SK-N-MC (cell line): ENCODE data around the gene ADCY3.
"Not testable (repeated sequence)": the region's sequence is repeated elsewhere in the genome, so short reads cannot be mapped to it uniquely, and the experiment has no call there.

ENCODE experiments used
- DNase-seq: peaks from one replicate; pipeline ENCODE4 v3.0.0-alpha.2; 2011; ENCODE audit warnings: low read depth, low spot score
- H3K27ac ChIP-seq: fragments of 200-600 bp; sonication (generic); 2 replicates; pipeline ENCODE4 v1.5.1; 2016; ENCODE audit warnings: mixed run types
- H3K36me3 ChIP-seq: fragments of 200-600 bp; sonication (generic); 2 replicates; pipeline ENCODE4 v1.6.1; 2017; ENCODE audit warnings: antibody characterized with exemption, low read length, mixed read lengths; ENCODE audit not compliant: insufficient read depth
- H3K4me3 ChIP-seq: fragments of 200-600 bp; sonication (generic); 2 replicates; pipeline ENCODE4 v1.5.1; 2016
- H3K9ac ChIP-seq: fragments of 200-600 bp; sonication (generic); 2 replicates; pipeline ENCODE4 v1.8.0; 2017; ENCODE audit warnings: mixed run types, mixed read lengths; ENCODE audit not compliant: insufficient read length
- H3K9me3 ChIP-seq: fragments of 200-600 bp; sonication (generic); 2 replicates; pipeline ENCODE4 v1.6.1; 2017; ENCODE audit warnings: low read depth, mild to moderate bottlenecking, antibody characterized with exemption, low read length, moderate library complexity, mixed read lengths
- EZH2 ChIP-seq: fragments of 200-600 bp; sonication (generic); IDR thresholded peaks from one replicate; pipeline ENCODE4 v1.6.1; 2017; ENCODE audit warnings: antibody characterized with exemption
- FOXP2 ChIP-seq: optimal IDR thresholded peaks from 2 replicates; pipeline ENCODE3; 2011; ENCODE audit warnings: mild to moderate bottlenecking, moderate library complexity; ENCODE audit not compliant: insufficient read depth; ENCODE audit errors: extremely low read length, control extremely low read depth
- POLR2AphosphoS5 ChIP-seq: IDR thresholded peaks from 2 replicates; pipeline ENCODE4 v1.6.1; 2012; ENCODE audit warnings: mild to moderate bottlenecking, low read depth, low read length, borderline replicate concordance

Gene ADCY3

DNA sequence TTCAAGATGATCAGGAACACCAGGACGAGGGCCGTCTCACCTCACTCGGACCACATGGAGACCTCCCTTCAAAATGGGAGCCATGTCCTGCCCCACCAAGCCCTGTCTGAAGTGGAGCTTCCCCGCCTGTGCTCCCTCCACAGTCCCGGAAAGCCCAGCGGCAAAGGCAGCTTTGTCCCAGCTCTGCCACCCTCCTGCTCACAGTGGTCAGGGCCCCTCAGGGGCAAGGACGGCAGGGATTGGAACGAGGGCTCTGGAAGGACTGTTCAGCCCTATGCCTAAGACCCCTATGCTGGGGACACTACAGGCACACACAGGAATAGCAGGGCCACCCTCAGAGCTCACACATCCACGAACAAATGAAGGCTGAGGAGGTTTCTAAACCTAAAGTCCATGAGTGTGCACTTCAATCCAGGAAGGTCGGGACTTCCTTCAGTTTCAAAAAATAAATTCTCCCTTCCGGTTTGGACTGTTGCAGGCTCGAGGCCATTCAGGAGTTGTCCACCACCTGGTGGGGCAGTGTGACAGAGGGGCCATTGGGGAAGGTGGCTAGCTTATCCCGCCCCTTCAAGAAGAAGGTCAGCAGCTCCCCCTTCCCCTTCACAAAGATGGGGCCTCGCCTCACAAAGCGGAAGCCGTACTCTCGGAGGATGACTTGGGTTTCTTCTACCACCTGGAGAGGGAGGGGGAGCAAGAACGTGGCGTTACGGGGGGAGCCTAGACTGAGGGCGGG lies 100.4 kb downstream of the ADCY3 start:
- no peaks in the 10 kb centered on the region for H3K9me3 ChIP-seq
- peaks cover 77% of the 10 kb centered on the region for H3K36me3 ChIP-seq
- H3K9ac ChIP-seq = no peak overlapping the region
- H3K27ac ChIP-seq = no peak overlapping the region
- no peak overlapping the region for H3K4me3 ChIP-seq
- TF ChIP-seq FOXP2 (no peak), POLR2AphosphoS5 (no peak), EZH2 (no peak)
- no peak for DNase-seq

DNA sequence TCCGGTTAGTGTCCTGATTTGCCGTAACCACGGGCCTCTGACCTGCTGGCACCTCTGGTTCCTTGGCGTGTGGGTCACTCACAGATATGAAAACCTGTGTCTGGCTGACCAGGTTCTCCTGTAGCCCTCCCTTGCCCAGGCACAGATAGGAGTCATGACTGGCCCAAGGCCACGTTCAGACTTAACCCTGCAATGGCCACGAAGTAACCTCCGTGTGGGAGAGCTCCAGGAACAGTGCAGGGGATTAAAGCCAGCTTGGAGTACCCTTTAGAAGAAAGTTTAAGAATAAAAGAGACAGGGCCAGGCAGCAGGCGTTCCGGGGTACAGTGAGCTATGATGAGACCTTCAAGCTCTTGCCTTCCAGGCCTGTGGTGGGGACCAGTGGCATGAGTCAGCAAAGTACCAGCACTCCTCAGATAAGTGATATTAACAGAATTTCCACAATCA lies 101.3 kb downstream of the ADCY3 start:
- H3K36me3 ChIP-seq = peaks cover 82% of the 10 kb centered on the region
- H3K27ac ChIP-seq = no peak overlapping the region
- H3K9me3 ChIP-seq = no peaks in the 10 kb centered on the region
- no peak overlapping the region for H3K4me3 ChIP-seq
- no peak for DNase-seq
- TF ChIP-seq POLR2AphosphoS5 (no peak), FOXP2 (no peak), EZH2 (no peak)
- no peak overlapping the region for H3K9ac ChIP-seq

DNA sequence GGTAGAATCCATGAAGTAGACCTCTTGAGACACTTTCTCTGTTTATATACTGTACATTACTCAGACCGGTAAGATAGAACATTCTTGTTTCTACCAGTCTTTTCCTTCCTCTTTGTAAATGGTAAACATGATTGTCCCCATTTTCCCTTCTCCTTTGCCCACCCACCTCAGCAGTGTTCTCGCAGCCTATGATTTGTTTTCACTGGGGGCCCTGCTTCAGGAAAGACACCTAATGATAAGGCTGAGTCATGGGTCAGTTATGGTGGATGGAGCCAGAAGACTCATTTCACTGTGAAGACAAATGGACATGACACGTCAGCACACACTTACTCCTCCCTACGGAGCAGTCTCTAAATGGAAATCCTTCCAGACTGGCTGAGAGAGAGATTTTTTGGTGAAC lies 103.2 kb downstream of the ADCY3 start:
- peaks cover 88% of the 10 kb centered on the region for H3K36me3 ChIP-seq
- no peak overlapping the region for H3K9ac ChIP-seq
- no peaks in the 10 kb centered on the region for H3K9me3 ChIP-seq
- no peak for DNase-seq
- H3K27ac ChIP-seq = no peak overlapping the region
- no peak overlapping the region for H3K4me3 ChIP-seq
- TF ChIP-seq POLR2AphosphoS5 = no peak
- TF ChIP-seq EZH2 = no peak
- no peak for TF ChIP-seq FOXP2

DNA sequence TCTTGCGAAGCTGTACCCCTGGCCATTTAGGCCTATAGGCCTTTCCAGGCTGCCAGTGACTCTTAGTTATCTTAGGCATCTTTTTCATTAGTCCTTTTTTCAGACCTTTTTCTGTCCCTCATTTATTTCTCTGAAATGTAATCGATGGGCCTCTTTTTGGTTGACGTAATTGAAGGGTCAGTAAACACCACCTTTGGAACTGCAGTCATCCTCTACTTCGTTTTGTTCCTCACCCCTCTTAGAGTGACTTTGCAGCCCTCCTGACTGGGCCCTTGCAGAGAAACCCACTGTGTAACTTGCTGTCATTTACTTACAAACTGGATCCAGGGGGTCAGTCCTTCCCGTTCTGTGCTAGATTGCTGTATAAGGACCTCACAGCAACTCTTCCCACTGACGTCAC lies 103.6 kb downstream of the ADCY3 start:
- TF ChIP-seq EZH2 (no peak), FOXP2 (no peak), POLR2AphosphoS5 (no peak)
- no peak overlapping the region for H3K27ac ChIP-seq
- H3K36me3 ChIP-seq = peaks cover 85% of the 10 kb centered on the region
- DNase-seq = no peak
- no peak overlapping the region for H3K9ac ChIP-seq
- H3K4me3 ChIP-seq = no peak overlapping the region
- H3K9me3 ChIP-seq = no peaks in the 10 kb centered on the region

DNA sequence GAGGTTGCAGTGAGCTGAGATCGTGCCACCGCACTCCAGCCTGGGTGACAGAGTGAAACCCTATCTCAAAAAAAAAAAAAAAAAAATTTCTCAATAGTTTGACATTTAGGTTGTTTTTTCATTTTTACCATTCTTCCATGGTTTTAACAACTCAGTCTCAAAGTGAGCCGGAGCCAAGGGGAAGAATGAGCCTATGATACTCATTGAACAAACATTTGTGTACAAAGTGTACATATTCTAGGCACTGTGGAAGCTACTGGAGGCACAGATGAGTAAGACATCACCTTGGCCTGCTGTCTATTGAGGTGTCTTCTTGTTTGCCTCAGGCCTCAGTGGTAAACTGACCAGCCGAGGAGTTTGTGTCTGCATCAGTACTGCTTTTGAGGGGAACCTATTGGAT lies 104.9 kb downstream of the ADCY3 start:
- no peak for DNase-seq
- TF ChIP-seq EZH2 = no peak
- TF ChIP-seq POLR2AphosphoS5 = no peak
- TF ChIP-seq FOXP2 = no peak
- Histone ChIP-seq H3K9ac (no peak overlapping the region), H3K27ac (no peak overlapping the region), H3K36me3 (peaks cover 73% of the 10 kb centered on the region), H3K4me3 (no peak overlapping the region), H3K9me3 (no peaks in the 10 kb centered on the region)

DNA sequence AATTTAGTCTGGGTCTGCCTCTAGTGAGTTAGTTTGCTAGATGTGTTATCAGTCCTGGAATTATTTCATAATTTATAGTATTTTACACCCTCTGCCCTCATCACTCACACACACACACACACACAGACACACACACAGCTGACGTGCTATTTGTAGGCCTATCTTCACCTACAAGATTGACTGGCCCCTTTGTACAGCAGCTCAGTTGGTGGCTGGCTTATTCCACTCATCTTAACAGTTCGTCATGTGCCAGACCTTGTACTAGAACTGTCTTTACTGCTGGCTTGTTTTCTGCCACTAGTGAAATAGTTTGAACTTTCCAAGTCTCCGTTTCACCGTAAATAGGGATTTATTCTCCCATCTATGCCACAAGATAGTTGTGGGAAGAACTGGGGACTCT lies 105.5 kb downstream of the ADCY3 start:
- no peak overlapping the region for H3K4me3 ChIP-seq
- H3K36me3 ChIP-seq = peaks cover 70% of the 10 kb centered on the region
- DNase-seq = no peak
- no peak overlapping the region for H3K27ac ChIP-seq
- H3K9me3 ChIP-seq = no peaks in the 10 kb centered on the region
- no peak overlapping the region for H3K9ac ChIP-seq
- TF ChIP-seq POLR2AphosphoS5 (no peak), EZH2 (no peak), FOXP2 (no peak)

DNA sequence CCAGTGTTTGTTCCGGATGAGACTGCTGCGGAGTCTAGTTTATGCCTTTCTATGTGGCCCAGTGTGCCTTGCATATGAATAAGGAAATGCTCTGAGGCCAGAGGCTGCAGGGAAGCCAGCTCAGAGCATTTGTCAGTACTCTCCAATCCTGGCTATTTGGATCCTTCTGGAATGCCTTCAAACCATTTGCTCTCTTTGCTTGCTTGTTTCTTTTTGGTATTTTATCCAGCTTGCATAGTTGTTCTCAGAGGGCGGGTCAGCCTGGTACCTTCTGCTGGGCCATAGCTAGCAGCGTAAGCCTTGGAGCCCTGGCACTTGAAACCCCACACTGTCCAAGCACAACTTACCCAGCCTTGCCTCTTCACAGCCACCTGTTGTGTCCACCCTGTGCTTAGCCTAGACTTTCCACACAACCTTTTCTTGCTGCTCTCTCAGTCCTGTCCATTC lies 106.3 kb downstream of the ADCY3 start:
- Histone ChIP-seq H3K9me3 (no peaks in the 10 kb centered on the region), H3K4me3 (no peak overlapping the region), H3K36me3 (peaks cover 65% of the 10 kb centered on the region), H3K27ac (no peak overlapping the region), H3K9ac (no peak overlapping the region)
- no peak for DNase-seq
- no peak for TF ChIP-seq FOXP2
- no peak for TF ChIP-seq POLR2AphosphoS5
- TF ChIP-seq EZH2 = no peak

DNA sequence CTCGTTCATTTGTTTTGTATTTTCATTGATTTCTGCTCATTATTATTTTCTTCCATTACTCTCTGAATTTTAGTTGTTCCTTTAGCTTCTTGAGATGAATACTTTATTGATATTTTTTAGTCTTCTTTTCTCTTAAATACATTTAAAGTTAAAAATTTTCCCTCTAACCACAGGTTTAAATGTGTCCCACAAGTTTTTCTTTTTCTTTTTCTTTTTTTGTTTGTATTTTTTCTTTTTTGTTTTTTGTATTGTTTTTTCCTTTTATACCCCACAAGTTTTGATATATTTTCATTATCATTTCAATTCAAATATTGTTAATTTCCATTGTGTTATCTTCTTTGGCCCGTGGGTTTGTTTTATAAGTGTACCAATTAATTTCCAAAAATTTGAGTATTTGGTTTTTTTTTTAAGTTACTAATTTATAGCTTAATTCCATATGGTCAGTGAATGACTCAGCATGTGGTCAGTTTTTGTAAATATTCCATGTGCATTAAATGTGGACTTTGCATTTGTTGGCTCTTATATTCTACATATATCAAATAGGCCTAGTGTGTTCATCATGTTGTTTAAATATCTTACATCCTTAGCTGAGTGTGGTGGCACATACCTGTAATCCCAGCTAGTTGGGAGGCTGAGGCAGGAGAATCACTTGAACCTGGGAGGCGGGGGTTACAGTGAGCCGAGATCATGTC lies 110.6 kb downstream of the ADCY3 start:
- Histone ChIP-seq H3K27ac (no peak overlapping the region), H3K36me3 (peaks cover 48% of the 10 kb centered on the region), H3K9me3 (no peaks in the 10 kb centered on the region), H3K4me3 (no peak overlapping the region), H3K9ac (no peak overlapping the region)
- no peak for DNase-seq
- no peak for TF ChIP-seq POLR2AphosphoS5
- no peak for TF ChIP-seq FOXP2
- TF ChIP-seq EZH2 = no peak

DNA sequence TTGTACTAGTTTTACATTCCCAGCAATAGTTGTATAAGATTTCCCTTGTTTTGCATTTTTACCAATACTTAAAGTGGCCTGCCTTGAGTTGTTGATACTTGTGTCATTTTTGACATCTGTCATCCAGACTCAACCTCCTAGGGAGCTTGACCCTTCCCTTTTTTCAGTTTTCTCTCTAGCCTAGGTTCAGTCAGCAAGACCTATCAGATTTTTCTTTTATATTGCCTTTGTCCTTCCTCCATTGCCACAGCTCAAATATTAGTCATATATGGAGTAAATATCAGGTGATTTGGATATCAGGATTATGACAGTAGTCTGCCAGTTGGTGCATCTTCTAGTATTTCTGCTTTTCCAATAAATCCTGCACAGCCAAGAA lies 113.4 kb downstream of the ADCY3 start:
- peak overlapping the region; percentile 61; the same call in 1 of the 2 replicates for H3K27ac ChIP-seq
- H3K9ac ChIP-seq = no peak overlapping the region
- peaks cover 31% of the 10 kb centered on the region for H3K36me3 ChIP-seq
- H3K4me3 ChIP-seq = no peak overlapping the region
- no peak for DNase-seq
- no peaks in the 10 kb centered on the region for H3K9me3 ChIP-seq
- TF ChIP-seq FOXP2 (no peak), POLR2AphosphoS5 (no peak), EZH2 (no peak)

DNA sequence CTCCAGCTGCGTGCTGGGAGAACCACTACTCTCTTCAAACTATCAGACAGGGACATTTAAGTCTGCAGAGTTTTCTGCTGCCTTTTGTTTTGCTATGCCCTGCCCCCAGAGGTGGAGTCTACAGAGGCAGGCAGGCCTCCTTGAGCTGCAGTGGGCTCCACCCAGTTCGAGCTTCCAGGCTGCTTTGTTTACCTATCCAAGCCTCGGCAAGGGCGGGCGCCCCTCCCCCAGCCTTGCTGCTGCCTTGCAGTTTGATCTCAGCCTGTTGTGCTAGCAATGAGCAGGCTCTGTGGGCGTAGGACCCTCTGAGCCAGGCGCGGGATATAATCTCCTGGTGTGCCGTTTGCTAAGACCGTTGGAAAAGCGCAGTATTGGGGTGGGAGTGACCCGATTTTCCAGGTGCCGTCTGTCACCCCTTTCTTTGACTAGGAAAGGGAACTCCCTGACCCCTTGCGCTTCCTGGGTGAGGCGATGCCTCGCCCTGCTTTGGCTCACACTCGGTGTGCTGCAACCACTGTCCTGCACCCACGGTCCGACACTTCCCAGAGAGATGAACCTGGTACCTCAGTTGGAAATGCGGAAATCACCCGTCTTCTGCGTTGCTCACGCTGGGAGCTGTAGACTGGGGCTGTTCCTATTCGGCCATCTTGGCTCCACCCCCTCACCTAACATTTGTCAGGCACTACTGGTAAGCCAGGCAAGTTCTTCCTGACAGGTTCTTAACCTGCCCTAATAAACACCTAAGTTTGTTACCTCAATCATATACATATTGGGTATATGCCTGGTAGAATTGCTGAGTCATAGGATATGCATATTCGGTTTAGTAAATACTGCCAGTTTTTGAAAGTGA lies 114.0 kb downstream of the ADCY3 start:
- peak overlapping the region; percentile 61; the same call in 1 of the 2 replicates for H3K27ac ChIP-seq
- not testable (repeated sequence) for DNase-seq

DNA sequence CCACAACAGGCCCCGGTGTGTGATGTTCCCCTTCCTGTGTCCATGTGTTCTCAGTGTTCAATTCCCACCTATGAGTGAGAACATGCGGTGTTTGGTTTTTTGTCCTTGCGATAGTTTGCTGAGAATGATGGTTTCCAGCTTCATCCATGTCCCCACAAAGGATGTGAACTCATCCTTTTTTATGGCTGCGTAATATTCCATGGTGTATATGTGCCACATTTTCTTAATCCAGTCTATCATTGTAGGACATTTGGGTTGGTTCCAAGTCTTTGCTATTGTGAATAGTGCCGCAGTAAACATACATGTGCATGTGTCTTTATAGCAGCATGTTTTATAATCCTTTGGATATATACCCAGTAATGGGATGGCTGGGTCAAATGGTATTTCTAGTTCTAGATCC lies 119.5 kb downstream of the ADCY3 start:
- not testable (repeated sequence) for H3K27ac ChIP-seq, H3K9me3 ChIP-seq, DNase-seq, H3K4me3 ChIP-seq, H3K9ac ChIP-seq
- H3K36me3 ChIP-seq = peaks cover 48% of the 10 kb centered on the region

More for the DNA sequence above, 114.0 kb downstream of the ADCY3 start:
- H3K9ac ChIP-seq, H3K4me3 ChIP-seq, H3K9me3 ChIP-seq: not testable (repeated sequence)
- peaks cover 32% of the 10 kb centered on the region for H3K36me3 ChIP-seq
